SU-DHL-6 (cell line): ENCODE data around the gene EPS8.

ENCODE experiments used
- H2AFZ ChIP-seq: fragments of 200-600 bp; sonication (generic); 2 replicates; pipeline ENCODE4 v1.6.1; 2014; ENCODE audit warnings: low read depth, mild to moderate bottlenecking, moderate library complexity, mixed read lengths, antibody characterized with exemption, low read length; ENCODE audit not compliant: severe bottlenecking
- H3F3A ChIP-seq: fragments of 200-600 bp; shearing (Covaris generic); 2 replicates; pipeline ENCODE4 v1.6.0; 2016; ENCODE audit warnings: antibody characterized with exemption, mild to moderate bottlenecking; ENCODE audit not compliant: insufficient read depth
- H3K27ac ChIP-seq: fragments of 200-600 bp; sonication (generic); 2 replicates; pipeline ENCODE4 v1.5.1; 2016; ENCODE audit warnings: low read depth, mild to moderate bottlenecking, low read length, moderate library complexity, mixed read lengths
- H3K27me3 ChIP-seq: fragments of 200-600 bp; sonication (generic), shearing (Covaris generic); 2 replicates; pipeline ENCODE4 v1.6.0; 2014; ENCODE audit warnings: mild to moderate bottlenecking, low read length
- H3K36me3 ChIP-seq: fragments of 200-600 bp; sonication (generic); 2 replicates; pipeline ENCODE4 v1.6.1; 2014; ENCODE audit warnings: mild to moderate bottlenecking, low read length, mixed read lengths
- H3K4me2 ChIP-seq: fragments of 300-600, 200-600 bp; shearing (Covaris generic), sonication (generic); 2 replicates; pipeline ENCODE4 v1.6.0; 2014; ENCODE audit warnings: low read length, low read depth, mild to moderate bottlenecking; ENCODE audit not compliant: poor library complexity, severe bottlenecking
- H3K4me3 ChIP-seq: fragments of 200-600 bp; sonication (generic); 2 replicates; pipeline ENCODE4 v1.5.1; 2014; ENCODE audit warnings: antibody characterized with exemption, low read length, mild to moderate bottlenecking, mixed read lengths; ENCODE audit not compliant: insufficient read depth, poor library complexity, severe bottlenecking
- H3K79me2 ChIP-seq: fragments of 200-600 bp; sonication (generic); 2 replicates; pipeline ENCODE4 v1.6.1; 2014; ENCODE audit warnings: mild to moderate bottlenecking, low read length, moderate library complexity; ENCODE audit not compliant: insufficient read depth
- H3K9ac ChIP-seq: fragments of 200-600 bp; sonication (generic); 2 replicates; pipeline ENCODE4 v1.7.0; 2014; ENCODE audit warnings: mild to moderate bottlenecking, low read length
- H3K9me2 ChIP-seq: fragments of 200-600 bp; sonication (generic); replicated peaks from 2 replicates; pipeline ENCODE4 v1.6.1; 2014; ENCODE audit warnings: low read length; ENCODE audit not compliant: insufficient read depth
- H3K9me3 ChIP-seq: fragments of 200-600 bp; sonication (generic); 2 replicates; pipeline ENCODE4 v1.6.1; 2014; ENCODE audit warnings: low read length, mixed read lengths; ENCODE audit not compliant: insufficient read depth
- H4K20me1 ChIP-seq: fragments of 200-600 bp; sonication (generic); 2 replicates; pipeline ENCODE4 v1.6.1; 2014; ENCODE audit warnings: low read depth, mild to moderate bottlenecking, antibody characterized with exemption, low read length, moderate library complexity, mixed read lengths
- CTCF ChIP-seq: fragments of 200-600 bp; sonication (generic); IDR thresholded peaks from one replicate; pipeline ENCODE4 v1.5.1; 2017; ENCODE audit warnings: antibody characterized with exemption, mild to moderate bottlenecking, low read length, moderate library complexity; ENCODE audit not compliant: insufficient read depth, poor library complexity, severe bottlenecking
- EZH2phosphoT487 ChIP-seq: fragments of 200-600 bp; sonication (generic), shearing (Covaris generic); conservative IDR thresholded peaks from 2 replicates; pipeline ENCODE4 v1.6.1; 2018; ENCODE audit warnings: mild to moderate bottlenecking, antibody characterized with exemption, low read length, moderate library complexity, mixed read lengths

Gene EPS8

GRCh38 chr12:15710860-15711510 is 78.2 kb downstream of the EPS8 start:
- Histone ChIP-seq H3K27me3 (no peaks in the 10 kb centered on the region), H2AFZ (no peak overlapping the region), H3K36me3 (no peaks in the 10 kb centered on the region), H3K4me3 (no peak overlapping the region), H3K79me2 (no peaks in the 10 kb centered on the region), H3K4me2 (no peak overlapping the region), H3K9me2 (no peaks in the 10 kb centered on the region), H4K20me1 (no peaks in the 10 kb centered on the region), H3F3A (no peaks in the 10 kb centered on the region), H3K9ac (no peak overlapping the region), H3K9me3 (no peaks in the 10 kb centered on the region), H3K27ac (no peak overlapping the region)
- no peak for TF ChIP-seq EZH2phosphoT487
- TF ChIP-seq CTCF = no peak

- H3K9me2 ChIP-seq = no peaks in the 10 kb centered on the region
- H3K4me2 ChIP-seq = no peak overlapping the region
- H3K4me3 ChIP-seq = no peak overlapping the region
- H3K27me3 ChIP-seq = no peaks in the 10 kb centered on the region
- no peak overlapping the region for H2AFZ ChIP-seq
- no peaks in the 10 kb centered on the region for H3K79me2 ChIP-seq
- no peaks in the 10 kb centered on the region for H3K9me3 ChIP-seq
- H3K27ac ChIP-seq = no peak overlapping the region
- no peak for TF ChIP-seq EZH2phosphoT487
- no peak for TF ChIP-seq CTCF
- no peaks in the 10 kb centered on the region for H4K20me1 ChIP-seq
- no peaks in the 10 kb centered on the region for H3K36me3 ChIP-seq
- no peaks in the 10 kb centered on the region for H3F3A ChIP-seq
- H3K9ac ChIP-seq = no peak overlapping the region
Observed at GRCh38 chr12:15709551-15709950, 79.6 kb downstream of the EPS8 start.

GRCh38 chr12:15708396-15709076 is 80.7 kb downstream of the EPS8 start:
- Histone ChIP-seq H3F3A (no peaks in the 10 kb centered on the region), H3K79me2 (no peaks in the 10 kb centered on the region; the same call in 1 of the 2 replicates), H3K4me3 (no peak overlapping the region), H3K9me2 (no peaks in the 10 kb centered on the region), H3K36me3 (no peaks in the 10 kb centered on the region), H3K9me3 (no peaks in the 10 kb centered on the region), H3K27me3 (no peaks in the 10 kb centered on the region), H3K27ac (no peak overlapping the region), H2AFZ (no peak overlapping the region), H3K9ac (no peak overlapping the region), H4K20me1 (no peaks in the 10 kb centered on the region), H3K4me2 (no peak overlapping the region)
- TF ChIP-seq CTCF = no peak
- TF ChIP-seq EZH2phosphoT487 = no peak
